Measurements from ENCODE around the gene PPP1R9A. TPM values are rescaled to one million over a fixed set of nuclear protein-coding genes. Genes with fewer than 3 reads are reported as not detected.

PPP1R9A gene
- total RNA-seq, 1 experiment from 2014 or later, result 6.3 TPM

GRCh38 chr7:95157381-95157780 is 250.0 kb downstream of the PPP1R9A start:
- Mint-ChIP-seq H3K27ac (ENCODE audit: low read depth, unreplicated experiment) (no peak overlapping the region), H3K27me3 (ENCODE audit: insufficient read depth, unreplicated experiment) (peaks cover 16% of the 10 kb centered on the region), H3K4me1 (ENCODE audit: insufficient read depth, unreplicated experiment) (no peaks in the 10 kb centered on the region), H3K9me3 (ENCODE audit: unreplicated experiment) (no peaks in the 10 kb centered on the region), H3K36me3 (ENCODE audit: insufficient read depth, unreplicated experiment) (no peaks in the 10 kb centered on the region), H3K4me3 (ENCODE audit: unreplicated experiment) (no peak overlapping the region)
- BruUV-seq (replicated peaks), result no TSS peak
- intact Hi-C loops (cut with micrococcal nuclease), result no loop called here
- CTCF ChIA-PET, result no interaction called here
- no peak for DNase-seq (ENCODE audit: unreplicated experiment)
- no peak for TF ChIP-seq CTCF (IDR thresholded peaks at IDR 0.05; ENCODE audit: unreplicated experiment)
- POLR2A ChIA-PET, result no interaction called here

DNA sequence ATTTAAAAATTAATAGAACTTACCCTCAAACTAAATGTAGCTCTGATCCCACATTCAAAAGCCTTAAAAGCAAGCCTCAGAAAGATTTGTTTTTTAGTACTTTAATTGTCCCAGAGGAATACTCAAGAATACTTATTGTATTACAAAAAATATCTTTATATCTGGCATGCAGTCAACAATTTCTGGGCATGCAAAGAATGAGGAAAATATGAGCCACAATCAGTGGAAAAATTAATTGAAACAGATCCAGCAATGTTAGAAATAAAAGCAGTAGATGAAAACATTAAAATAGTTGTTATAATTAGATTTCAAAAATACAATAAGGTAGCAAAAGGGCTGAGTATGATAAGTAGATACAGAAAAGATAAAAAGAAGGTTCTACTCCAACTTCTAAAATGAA is 262.3 kb downstream of the PPP1R9A start:
- DNase-seq (ENCODE audit: unreplicated experiment), result no peak
- H3K4me1 Mint-ChIP-seq (ENCODE audit: insufficient read depth, unreplicated experiment), result no peaks in the 10 kb centered on the region
- intact Hi-C loops (cut with micrococcal nuclease), result no loop called here
- peaks cover 6% of the 10 kb centered on the region for H3K9me3 Mint-ChIP-seq (ENCODE audit: unreplicated experiment)
- H3K27ac Mint-ChIP-seq (ENCODE audit: low read depth, unreplicated experiment), result no peak overlapping the region
- ChIA-PET POLR2A (interaction anchor here (1.0 kb wide), 1 partner anchor 510 kb away, joined by 3 read pairs; no protein-coding TSS in a partner anchor), CTCF (interaction anchor here (0.6 kb wide), 1 partner anchor 286 kb away, joined by 8 read pairs; no protein-coding TSS in a partner anchor)
- no TSS peak for BruUV-seq (replicated peaks)
- H3K36me3 Mint-ChIP-seq (ENCODE audit: insufficient read depth, unreplicated experiment), result no peaks in the 10 kb centered on the region
- TF ChIP-seq CTCF (IDR thresholded peaks at IDR 0.05; ENCODE audit: unreplicated experiment), result no peak
- peaks cover 64% of the 10 kb centered on the region for H3K27me3 Mint-ChIP-seq (ENCODE audit: insufficient read depth, unreplicated experiment)
- H3K4me3 Mint-ChIP-seq (ENCODE audit: unreplicated experiment), result no peak overlapping the region

- Mint-ChIP-seq H3K27ac (ENCODE audit: low read depth, unreplicated experiment) (no peak overlapping the region), H3K4me3 (ENCODE audit: unreplicated experiment) (no peak overlapping the region), H3K9me3 (ENCODE audit: unreplicated experiment) (no peaks in the 10 kb centered on the region), H3K27me3 (ENCODE audit: insufficient read depth, unreplicated experiment) (peaks cover 37% of the 10 kb centered on the region), H3K36me3 (ENCODE audit: insufficient read depth, unreplicated experiment) (no peaks in the 10 kb centered on the region), H3K4me1 (ENCODE audit: insufficient read depth, unreplicated experiment) (no peaks in the 10 kb centered on the region)
- no TSS peak for BruUV-seq (replicated peaks)
- intact Hi-C loops (cut with micrococcal nuclease), result no loop called here
- POLR2A ChIA-PET, result no interaction called here
- TF ChIP-seq CTCF (IDR thresholded peaks at IDR 0.05; ENCODE audit: unreplicated experiment), result no peak
- CTCF ChIA-PET, result no interaction called here
- DNase-seq (ENCODE audit: unreplicated experiment), result no peak
Measured at GRCh38 chr7:95172420-95172819, 265.0 kb downstream of the PPP1R9A start.

- DNase-seq (ENCODE audit: unreplicated experiment), result no peak
- no TSS peak for BruUV-seq (replicated peaks)
- TF ChIP-seq CTCF (IDR thresholded peaks at IDR 0.05; ENCODE audit: unreplicated experiment), result no peak
- H3K27me3 Mint-ChIP-seq (ENCODE audit: insufficient read depth, unreplicated experiment), result peaks cover 24% of the 10 kb centered on the region
- POLR2A ChIA-PET, result interaction anchor here (1.2 kb wide), 1 partner anchor 9 kb away, joined by 3 read pairs; no protein-coding TSS in a partner anchor
- no peak overlapping the region for H3K27ac Mint-ChIP-seq (ENCODE audit: low read depth, unreplicated experiment)
- intact Hi-C loops (cut with micrococcal nuclease), result no loop called here
- H3K4me3 Mint-ChIP-seq (ENCODE audit: unreplicated experiment), result no peak overlapping the region
- no peaks in the 10 kb centered on the region for H3K9me3 Mint-ChIP-seq (ENCODE audit: unreplicated experiment)
- no peaks in the 10 kb centered on the region for H3K4me1 Mint-ChIP-seq (ENCODE audit: insufficient read depth, unreplicated experiment)
- CTCF ChIA-PET, result interaction anchor here (1.1 kb wide), 1 partner anchor 534 kb away, joined by 4 read pairs; no protein-coding TSS in a partner anchor
- H3K36me3 Mint-ChIP-seq (ENCODE audit: insufficient read depth, unreplicated experiment), result no peaks in the 10 kb centered on the region
Measured at GRCh38 chr7:95190515-95190914, 283.1 kb downstream of the PPP1R9A start.
